GM12872 (cell line): ENCODE results near the gene IFITM2.

Source experiments
- TF ChIP-seq, protein P1 (sequence below): IDR thresholded peaks from 3 replicates; pipeline ENCODE4 v1.5.1; 2011; ENCODE audit warnings: low read depth, mild to moderate bottlenecking, low read length, moderate library complexity; ENCODE audit not compliant: insufficient read depth

IFITM2 gene

DNA sequence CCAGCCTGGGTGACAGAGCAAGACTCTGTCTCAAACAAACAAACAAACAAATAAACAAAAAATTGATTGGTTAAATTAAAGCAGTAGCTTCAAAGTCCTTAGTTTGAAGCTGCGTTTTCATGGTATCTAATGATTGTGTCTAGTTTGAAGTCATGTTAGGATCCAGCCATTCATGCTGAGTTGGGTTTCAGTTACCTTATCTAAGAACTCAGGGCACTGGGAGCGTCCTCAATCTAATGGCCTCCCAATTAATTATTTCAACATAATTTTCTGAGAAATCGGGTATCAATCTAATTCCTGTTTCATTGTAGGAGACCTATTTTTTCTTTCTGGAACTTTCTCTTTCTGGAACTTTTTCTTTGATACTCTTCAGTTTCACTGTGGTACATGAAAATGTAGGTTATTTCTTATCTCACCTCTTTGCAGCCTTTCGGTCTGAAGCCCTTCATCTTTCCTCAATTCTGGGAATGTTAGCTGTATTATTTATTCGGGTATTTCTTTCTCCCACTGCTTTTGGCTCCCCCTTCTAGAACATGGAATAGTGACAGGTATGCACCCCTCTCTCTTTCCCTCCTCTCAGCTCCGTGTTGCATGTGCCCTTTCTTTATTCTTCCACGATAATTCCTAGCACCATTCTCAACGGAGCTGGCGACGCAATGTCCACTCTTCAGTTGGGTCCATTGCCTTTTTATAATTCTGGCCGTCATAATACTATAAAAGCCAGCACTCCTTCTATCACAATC is 37.4 kb downstream of the IFITM2 start:
- TF ChIP-seq, protein P1, sequence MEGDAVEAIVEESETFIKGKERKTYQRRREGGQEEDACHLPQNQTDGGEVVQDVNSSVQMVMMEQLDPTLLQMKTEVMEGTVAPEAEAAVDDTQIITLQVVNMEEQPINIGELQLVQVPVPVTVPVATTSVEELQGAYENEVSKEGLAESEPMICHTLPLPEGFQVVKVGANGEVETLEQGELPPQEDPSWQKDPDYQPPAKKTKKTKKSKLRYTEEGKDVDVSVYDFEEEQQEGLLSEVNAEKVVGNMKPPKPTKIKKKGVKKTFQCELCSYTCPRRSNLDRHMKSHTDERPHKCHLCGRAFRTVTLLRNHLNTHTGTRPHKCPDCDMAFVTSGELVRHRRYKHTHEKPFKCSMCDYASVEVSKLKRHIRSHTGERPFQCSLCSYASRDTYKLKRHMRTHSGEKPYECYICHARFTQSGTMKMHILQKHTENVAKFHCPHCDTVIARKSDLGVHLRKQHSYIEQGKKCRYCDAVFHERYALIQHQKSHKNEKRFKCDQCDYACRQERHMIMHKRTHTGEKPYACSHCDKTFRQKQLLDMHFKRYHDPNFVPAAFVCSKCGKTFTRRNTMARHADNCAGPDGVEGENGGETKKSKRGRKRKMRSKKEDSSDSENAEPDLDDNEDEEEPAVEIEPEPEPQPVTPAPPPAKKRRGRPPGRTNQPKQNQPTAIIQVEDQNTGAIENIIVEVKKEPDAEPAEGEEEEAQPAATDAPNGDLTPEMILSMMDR: no peak

GRCh38 chr11:346529-346928 is 38.9 kb downstream of the IFITM2 start:
- TF ChIP-seq, protein P1: no peak

DNA sequence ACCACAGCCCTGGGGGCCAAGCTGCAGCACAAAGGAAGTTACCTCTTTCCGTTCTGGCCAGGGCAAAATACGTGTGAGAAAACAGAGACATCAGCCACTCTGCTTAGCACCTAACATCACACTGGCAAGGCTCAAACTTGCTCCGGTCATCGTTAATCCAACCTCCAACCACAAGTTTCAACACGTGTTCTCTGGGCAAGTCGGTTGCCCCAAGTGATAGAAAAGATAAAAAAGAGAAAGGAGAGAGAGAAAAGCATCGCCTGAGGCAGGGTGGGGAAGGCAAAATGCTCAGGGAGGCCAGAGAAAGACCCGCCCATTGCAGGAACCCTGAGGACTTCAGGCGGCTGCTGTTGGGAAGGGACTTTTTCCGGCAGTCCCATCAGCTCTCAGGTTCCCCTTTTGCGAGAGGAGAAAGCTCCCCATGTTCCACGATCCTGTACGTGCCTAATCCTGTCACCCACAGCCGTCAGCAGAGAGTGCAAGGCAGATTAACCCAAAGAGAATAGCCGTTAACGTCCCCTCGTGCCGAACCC is 43.2 kb downstream of the IFITM2 start:
- TF ChIP-seq, protein P1: no peak

GRCh38 chr11:351411-351810 is 43.8 kb downstream of the IFITM2 start:
- TF ChIP-seq, protein P1: no peak

DNA sequence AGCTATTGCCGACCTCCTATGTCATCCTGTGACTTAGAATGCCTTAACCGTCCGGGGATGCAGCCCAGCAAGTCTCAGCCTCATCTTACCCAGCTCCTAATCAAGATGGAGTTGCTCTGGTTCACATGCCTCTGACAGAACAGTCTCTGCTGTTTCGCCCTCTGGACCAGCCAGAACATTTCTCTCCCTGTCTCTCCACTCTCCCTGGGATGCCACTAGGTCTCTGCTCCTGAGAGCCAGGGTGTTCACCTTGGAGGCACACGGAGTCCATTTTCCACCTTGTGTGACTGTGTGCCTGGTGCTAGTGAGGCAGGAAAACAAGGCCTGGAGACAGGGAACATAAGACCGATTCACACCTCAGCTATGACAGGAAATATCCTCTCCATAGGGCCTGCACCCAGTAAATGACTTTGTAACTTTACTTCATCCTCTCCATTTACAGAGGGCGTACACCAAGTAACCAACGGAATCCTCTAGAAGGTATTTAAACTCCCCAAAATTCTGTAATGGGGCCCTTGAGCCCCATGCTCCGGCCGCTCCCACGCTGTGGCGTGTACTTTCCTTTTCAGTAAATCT is 44.9 kb downstream of the IFITM2 start:
- TF ChIP-seq, protein P1: no peak

- TF ChIP-seq, protein P1: no peak
These were observed 45.7 kb downstream of the IFITM2 start for GRCh38 chr11:353179-353873.

DNA sequence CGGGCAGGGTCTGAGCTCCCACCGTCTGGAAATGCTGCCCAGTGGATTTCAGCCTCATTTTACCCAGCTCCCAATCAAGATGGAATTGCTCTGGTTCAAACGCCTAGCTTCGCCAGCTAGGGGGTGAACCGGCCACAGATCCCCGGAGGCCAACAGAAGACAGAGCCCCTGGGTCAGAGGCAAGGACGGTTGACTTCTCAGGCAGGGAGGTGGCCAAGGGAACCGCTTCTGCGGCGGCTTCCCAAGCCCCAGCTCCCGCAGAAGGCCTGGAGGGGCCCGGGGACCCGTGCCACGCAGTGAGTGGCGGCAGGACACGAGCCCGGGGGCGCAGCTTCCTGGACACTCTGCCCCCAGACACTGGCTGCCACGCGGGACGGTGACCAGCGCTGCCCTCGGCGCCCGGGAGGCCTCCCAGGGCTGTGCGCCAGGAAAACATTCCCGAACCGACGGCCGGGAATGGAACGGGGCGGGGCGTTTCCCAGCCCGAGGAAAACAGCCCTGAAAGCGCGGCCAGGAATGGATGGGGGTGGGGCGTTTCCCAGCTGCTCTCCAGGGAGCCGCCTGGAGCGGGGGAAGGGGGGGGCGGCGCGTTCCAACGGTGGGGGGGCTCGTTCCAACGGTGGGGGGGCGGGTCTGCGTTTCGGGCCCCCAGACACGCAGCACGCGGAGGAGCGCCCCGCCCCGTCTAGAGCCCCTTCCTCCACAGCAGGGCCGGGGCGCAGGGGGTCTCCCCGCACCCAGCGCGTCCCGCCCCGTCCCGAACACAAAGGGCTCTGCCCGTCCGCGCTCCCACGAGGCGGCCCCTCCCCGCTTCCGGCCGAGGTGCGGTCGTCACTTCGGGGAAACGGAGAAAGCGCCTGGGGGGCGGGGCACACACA is 48.2 kb downstream of the IFITM2 start:
- TF ChIP-seq, protein P1: no peak
